CD4-positive, alpha-beta T cell treated with Interferon alpha-2 for 1 hour (primary cell): ENCODE results near the gene ARPP21.

ENCODE experiments used
- DNase-seq, 2 donors: peaks; one replicate each; pipeline ENCODE4 v3.0.0-alpha.2; 2020 to 2022

ARPP21 gene

GRCh38 chr3:35641920-35642527, 2.7 kb downstream of the ARPP21 start:
- DNase-seq = no peak

- no peak for DNase-seq
Observed at GRCh38 chr3:35643495-35643894, 4.2 kb downstream of the ARPP21 start.

GRCh38 chr3:35644451-35644850, 5.1 kb downstream of the ARPP21 start:
- DNase-seq = no peak

GRCh38 chr3:35645189-35645588, 5.9 kb downstream of the ARPP21 start:
- no peak for DNase-seq

- DNase-seq = no peak
Observed at GRCh38 chr3:35646081-35646480, 6.8 kb downstream of the ARPP21 start.

GRCh38 chr3:35647461-35647860, 8.1 kb downstream of the ARPP21 start:
- no peak for DNase-seq

- no peak for DNase-seq
Observed at GRCh38 chr3:35648347-35648746, 9.0 kb downstream of the ARPP21 start.

GRCh38 chr3:35649405-35649804, 10.1 kb downstream of the ARPP21 start:
- no peak for DNase-seq

- DNase-seq = no peak
Observed at GRCh38 chr3:35651426-35651825, 12.1 kb downstream of the ARPP21 start.

GRCh38 chr3:35651851-35652250, 12.5 kb downstream of the ARPP21 start:
- DNase-seq = no peak

- no peak for DNase-seq
Observed at GRCh38 chr3:35653347-35653746, 14.0 kb downstream of the ARPP21 start.

GRCh38 chr3:35654476-35654875, 15.2 kb downstream of the ARPP21 start:
- DNase-seq = no peak

- no peak for DNase-seq
Observed at GRCh38 chr3:35658686-35659085, 19.4 kb downstream of the ARPP21 start.

- DNase-seq = no peak
Observed at GRCh38 chr3:35659768-35660167, 20.4 kb downstream of the ARPP21 start.

- no peak for DNase-seq
Observed at GRCh38 chr3:35663471-35663870, 24.1 kb downstream of the ARPP21 start.

- DNase-seq = peak in 1 of 2 donors; percentile 4
Observed at GRCh38 chr3:35664460-35664919, 25.2 kb downstream of the ARPP21 start.

- DNase-seq = no peak
Observed at GRCh38 chr3:35665390-35666055, 26.2 kb downstream of the ARPP21 start.

- DNase-seq = no peak
Observed at GRCh38 chr3:35666888-35667287, 27.6 kb downstream of the ARPP21 start.

- no peak for DNase-seq
Observed at GRCh38 chr3:35670408-35670965, 31.2 kb downstream of the ARPP21 start.

GRCh38 chr3:35671483-35671882, 32.2 kb downstream of the ARPP21 start:
- DNase-seq = no peak

- no peak for DNase-seq
Observed at GRCh38 chr3:35673017-35673416, 33.7 kb downstream of the ARPP21 start.

GRCh38 chr3:35674451-35675109, 35.3 kb downstream of the ARPP21 start:
- no peak for DNase-seq

GRCh38 chr3:35675206-35675605, 35.9 kb downstream of the ARPP21 start:
- DNase-seq = no peak

GRCh38 chr3:35675621-35676020, 36.3 kb downstream of the ARPP21 start:
- no peak for DNase-seq
